H9 (cell line): ENCODE data around the gene NOL11. TPM values are rescaled to one million over a fixed set of nuclear protein-coding genes. Genes with fewer than 3 reads are reported as not detected.

ENCODE experiments used
- DNase-seq: peaks from one replicate; pipeline ENCODE4 v3.0.0-alpha.2; 2017
- H2AFZ ChIP-seq: one replicate; pipeline ENCODE4 v1.6.1; 2013; ENCODE audit warnings: mild to moderate bottlenecking, low read length, control low read depth, moderate library complexity
- H2AK5ac ChIP-seq: 2 replicates; pipeline ENCODE4 v1.6.1; 2013; ENCODE audit warnings: low read length, control low read depth, mixed read lengths; ENCODE audit not compliant: insufficient read length
- H2BK120ac ChIP-seq: one replicate; pipeline ENCODE4 v1.6.1; 2013; ENCODE audit warnings: low read depth, mild to moderate bottlenecking, low read length, control low read depth, inconsistent platforms; ENCODE audit not compliant: poor library complexity, severe bottlenecking
- H2BK12ac ChIP-seq: 2 replicates; pipeline ENCODE4 v1.6.1; 2013; ENCODE audit warnings: low read length, control low read depth, mixed read lengths, low read depth; ENCODE audit not compliant: insufficient read length
- H2BK15ac ChIP-seq: 2 replicates; pipeline ENCODE4 v1.6.1; 2013; ENCODE audit warnings: low read depth, low read length, control low read depth
- H2BK20ac ChIP-seq: one replicate; pipeline ENCODE4 v1.6.1; 2013; ENCODE audit warnings: low read depth, mild to moderate bottlenecking, low read length, control low read depth, inconsistent platforms; ENCODE audit not compliant: poor library complexity, severe bottlenecking
- H2BK5ac ChIP-seq: 2 replicates; pipeline ENCODE4 v1.6.1; 2013; ENCODE audit warnings: low read length, control low read depth, mixed read lengths; ENCODE audit not compliant: insufficient read length
- H3K14ac ChIP-seq: 2 replicates; pipeline ENCODE4 v1.6.1; 2013; ENCODE audit warnings: low read length, control low read depth; ENCODE audit not compliant: insufficient read depth
- H3K18ac ChIP-seq: 2 replicates; pipeline ENCODE4 v1.6.1; 2013; ENCODE audit warnings: low read depth, mild to moderate bottlenecking, mixed read lengths, low read length, control low read depth; ENCODE audit not compliant: insufficient read length
- H3K23ac ChIP-seq: 2 replicates; pipeline ENCODE4 v1.6.1; 2013; ENCODE audit warnings: low read length, control low read depth, mixed read lengths, low read depth; ENCODE audit not compliant: insufficient read length
- H3K23me2 ChIP-seq: 2 replicates; pipeline ENCODE4 v1.6.1; 2013; ENCODE audit warnings: low read depth, mild to moderate bottlenecking, mixed read lengths, low read length, control low read depth; ENCODE audit not compliant: insufficient read length, poor library complexity, severe bottlenecking
- H3K27ac ChIP-seq: 2 replicates; pipeline ENCODE4 v1.5.1; 2013; ENCODE audit warnings: low read length, control low read depth, mixed read lengths, low read depth; ENCODE audit not compliant: insufficient read length
- H3K27me3 ChIP-seq: 2 replicates; pipeline ENCODE4 v1.6.1; 2013; ENCODE audit warnings: low read length, control low read depth, inconsistent platforms; ENCODE audit not compliant: insufficient read depth
- H3K4ac ChIP-seq: 2 replicates; pipeline ENCODE4 v1.6.1; 2013; ENCODE audit warnings: low read depth, mild to moderate bottlenecking, control low read depth, inconsistent platforms, low read length, moderate library complexity
- H3K4me1 ChIP-seq: 2 replicates; pipeline ENCODE4 v1.6.1; 2013; ENCODE audit warnings: low read length, control low read depth, inconsistent platforms; ENCODE audit not compliant: insufficient read depth
- H3K4me2 ChIP-seq: 2 replicates; pipeline ENCODE4 v1.6.1; 2013; ENCODE audit warnings: low read length, control low read depth, mixed read lengths; ENCODE audit not compliant: insufficient read length, insufficient read depth
- H3K56ac ChIP-seq: 2 replicates; pipeline ENCODE4 v1.6.1; 2013; ENCODE audit warnings: low read depth, mild to moderate bottlenecking, mixed read lengths, low read length, control low read depth; ENCODE audit not compliant: insufficient read length
- H3K79me1 ChIP-seq: 2 replicates; pipeline ENCODE4 v1.6.1; 2013; ENCODE audit warnings: low read depth, mild to moderate bottlenecking, moderate library complexity, low read length, control low read depth, inconsistent platforms; ENCODE audit not compliant: insufficient read depth, poor library complexity, severe bottlenecking
- H3K79me2 ChIP-seq: 2 replicates; pipeline ENCODE4 v1.6.1; 2013; ENCODE audit warnings: low read length, control low read depth, inconsistent platforms; ENCODE audit not compliant: insufficient read depth
- H3K9ac ChIP-seq: 2 replicates; pipeline ENCODE4 v1.6.1; 2013; ENCODE audit warnings: low read length, control low read depth, mixed read lengths; ENCODE audit not compliant: insufficient read length; ENCODE audit errors: extremely low read depth
- H3K9me3 ChIP-seq: one replicate; pipeline ENCODE4 v1.6.1; 2013; ENCODE audit warnings: low read depth, low read length, inconsistent platforms; ENCODE audit not compliant: control insufficient read depth
- H3T11ph ChIP-seq: one replicate; pipeline ENCODE4 v1.6.1; 2013; ENCODE audit warnings: mild to moderate bottlenecking, low read length, control low read depth, inconsistent platforms
- H4K20me1 ChIP-seq: one replicate; pipeline ENCODE4 v1.6.1; 2013; ENCODE audit not compliant: control insufficient read depth, insufficient read length, insufficient read depth
- H4K5ac ChIP-seq: 2 replicates; pipeline ENCODE4 v1.6.1; 2013; ENCODE audit warnings: low read depth, mild to moderate bottlenecking, mixed read lengths, low read length, control low read depth; ENCODE audit not compliant: insufficient read length
- H4K8ac ChIP-seq: replicated peaks from 2 replicates; pipeline ENCODE4 v1.6.1; 2013; ENCODE audit warnings: low read length, control low read depth, mixed read lengths, low read depth; ENCODE audit not compliant: insufficient read length
- H4K91ac ChIP-seq: 2 replicates; pipeline ENCODE4 v1.6.1; 2013; ENCODE audit warnings: low read depth, mild to moderate bottlenecking, moderate library complexity, mixed read lengths, low read length, control low read depth; ENCODE audit not compliant: insufficient read length
- H3K27ac Mint-ChIP-seq, 3 experiments: 2 replicates in 2 of 3; 3 replicates in 1 of 3; pipeline ENCODE4 v1.8.0; 2020 to 2021; ENCODE audit warnings: mixed read lengths in 3 of 3, mild to moderate bottlenecking in 1 of 3, moderate library complexity in 1 of 3
- H3K27me3 Mint-ChIP-seq: 2 replicates; pipeline ENCODE4 v1.8.0; 2021; ENCODE audit warnings: low read depth, mild to moderate bottlenecking, moderate library complexity, mixed read lengths
- H3K36me3 Mint-ChIP-seq, 3 experiments: 2 replicates in 2 of 3; 3 replicates in 1 of 3; pipeline ENCODE4 v1.8.0; 2020 to 2021; ENCODE audit warnings: low read depth in 3 of 3, mixed read lengths in 3 of 3; ENCODE audit not compliant: insufficient read depth in 1 of 3
- H3K4me1 Mint-ChIP-seq, 2 experiments: 2 replicates each; pipeline ENCODE4 v1.8.0; 2020; ENCODE audit warnings: mixed read lengths in 2 of 2
- H3K4me3 Mint-ChIP-seq, 2 experiments: 2 replicates in 1 of 2; 3 replicates in 1 of 2; pipeline ENCODE4 v1.8.0; 2020 to 2021; ENCODE audit warnings: mild to moderate bottlenecking in 2 of 2, mixed read lengths in 2 of 2, moderate library complexity in 1 of 2
- H3K9me3 Mint-ChIP-seq, 2 experiments: 2 replicates in 1 of 2; 3 replicates in 1 of 2; pipeline ENCODE4 v1.8.0; 2020; ENCODE audit warnings: mild to moderate bottlenecking in 2 of 2, mixed read lengths in 2 of 2, moderate library complexity in 1 of 2
- CTCF ChIP-seq: fragments of 200-600 bp; sonication (generic); conservative IDR thresholded peaks from 3 replicates; pipeline ENCODE4 v1.8.0; 2021; ENCODE audit warnings: antibody characterized with exemption, mild to moderate bottlenecking
- WGBS: extraction: QIAGEN DNeasy Blood & Tissue Kit; methylation state at CpG from one replicate; pipeline ENCODE4 v1.1.7; 2013; ENCODE audit warnings: missing lambda C conversion rate, low lambda C conversion rate, mixed read lengths; ENCODE audit not compliant: insufficient read length; ENCODE audit errors: extremely low coverage; 5-methylcytosine and 5-hydroxymethylcytosine counted together
- total RNA-seq: library from RNA; stranded (reverse); gene quantifications from 2 replicates; pipeline ENCODE4 v1.2.1, GENCODE V29; 2021

NOL11 gene
- total RNA-seq, 1 experiment from 2014 or later: 114 TPM

- H3K4me1 Mint-ChIP-seq: no peaks in the 10 kb centered on the region
- Histone ChIP-seq H3K18ac (no peak overlapping the region), H3K79me1 (no peaks in the 10 kb centered on the region), H3K27ac (no peak overlapping the region), H3K23ac (no peak overlapping the region), H4K20me1 (no peaks in the 10 kb centered on the region), H2BK12ac (no peak overlapping the region), H3K56ac (no peak overlapping the region), H2BK5ac (no peak overlapping the region), H3K9ac (no peak overlapping the region), H4K8ac (no peak overlapping the region), H3K4me2 (no peak overlapping the region), H4K5ac (no peak overlapping the region), H3T11ph (no peak overlapping the region), H3K14ac (no peak overlapping the region), H3K79me2 (no peaks in the 10 kb centered on the region), H2BK120ac (no peak overlapping the region), H3K4ac (no peak overlapping the region), H2AK5ac (no peak overlapping the region), H3K9me3 (no peaks in the 10 kb centered on the region), H2AFZ (no peak overlapping the region), H4K91ac (no peak overlapping the region), H3K23me2 (no peaks in the 10 kb centered on the region), H2BK20ac (no peak overlapping the region), H3K4me1 (no peaks in the 10 kb centered on the region), H2BK15ac (no peak overlapping the region), H3K27me3 (no peaks in the 10 kb centered on the region)
- H3K4me3 Mint-ChIP-seq: no peak overlapping the region
- DNase-seq: no peak
- H3K36me3 Mint-ChIP-seq: peaks cover 0 to 3% (median 0%) of the 10 kb centered on the region in 3 experiments; a peak in 4 of 7 replicates
- TF ChIP-seq CTCF: no peak
- no peaks in the 10 kb centered on the region for H3K27me3 Mint-ChIP-seq
- no peaks in the 10 kb centered on the region for H3K9me3 Mint-ChIP-seq
- H3K27ac Mint-ChIP-seq: no peak overlapping the region
- WGBS: no CpG with 5 or more reads among the region's 4 CpGs
Measured at GRCh38 chr17:67676305-67676704, 41.4 kb upstream of the NOL11 start.
